Measurements from ENCODE around the gene DGLUCY.

GRCh38 chr14:91155626-91156089, 41.8 kb downstream of the DGLUCY start:
- TF ChIP-seq CTCF (IDR thresholded peaks at IDR 0.05; ENCODE audit: low read depth, low read length, missing input control) (peak; percentile 5), HNF4G (IDR thresholded peaks at IDR 0.05) (no peak), MAX (IDR thresholded peaks at IDR 0.05) (no peak), SP1 (IDR thresholded peaks at IDR 0.05) (no peak), ZBTB33 (IDR thresholded peaks at IDR 0.05) (no peak)

Data from liver (tissue), 3 donors.